Activated naive CD8-positive, alpha-beta T cell (primary cell): ENCODE results near the gene TMED6.

Experiments used
- H3K27ac Mint-ChIP-seq: one replicate; pipeline ENCODE4 v1.8.0; 2021; ENCODE audit warnings: mixed read lengths
- H3K27me3 Mint-ChIP-seq: one replicate; pipeline ENCODE4 v1.8.0; 2021; ENCODE audit warnings: mixed read lengths
- H3K36me3 Mint-ChIP-seq: one replicate; pipeline ENCODE4 v1.8.0; 2021; ENCODE audit warnings: mixed read lengths
- H3K4me1 Mint-ChIP-seq: one replicate; pipeline ENCODE4 v1.8.0; 2021; ENCODE audit warnings: low read depth, mixed read lengths
- H3K4me3 Mint-ChIP-seq: one replicate; pipeline ENCODE4 v1.8.0; 2021; ENCODE audit warnings: mild to moderate bottlenecking, mixed read lengths
- H3K9me3 Mint-ChIP-seq: one replicate; pipeline ENCODE4 v1.8.0; 2021; ENCODE audit warnings: low read depth, mixed read lengths

TMED6 gene

GRCh38 chr16:69339289-69340094 is 12.1 kb downstream of the TMED6 start, which contains the start of the genes COG8 and NIP7:
TSS of gene COG8 (minus strand) at chr16:69339564. CDS start at chr16:69339552, 12 bp downstream.
TSS of gene NIP7 (plus strand) at chr16:69339772. CDS start at chr16:69339830, 58 bp downstream.
- peak within 1 kb of the TSS; percentile 100 for H3K27ac Mint-ChIP-seq
- H3K27me3 Mint-ChIP-seq = no peaks in the 10 kb centered on the region
- no peaks in the 10 kb centered on the region for H3K9me3 Mint-ChIP-seq
- H3K36me3 Mint-ChIP-seq = peaks cover 19% of the 10 kb centered on the region
- peak within 1 kb of the TSS; percentile 100 for H3K4me3 Mint-ChIP-seq
- peaks cover 49% of the 10 kb centered on the region for H3K4me1 Mint-ChIP-seq

DNA sequence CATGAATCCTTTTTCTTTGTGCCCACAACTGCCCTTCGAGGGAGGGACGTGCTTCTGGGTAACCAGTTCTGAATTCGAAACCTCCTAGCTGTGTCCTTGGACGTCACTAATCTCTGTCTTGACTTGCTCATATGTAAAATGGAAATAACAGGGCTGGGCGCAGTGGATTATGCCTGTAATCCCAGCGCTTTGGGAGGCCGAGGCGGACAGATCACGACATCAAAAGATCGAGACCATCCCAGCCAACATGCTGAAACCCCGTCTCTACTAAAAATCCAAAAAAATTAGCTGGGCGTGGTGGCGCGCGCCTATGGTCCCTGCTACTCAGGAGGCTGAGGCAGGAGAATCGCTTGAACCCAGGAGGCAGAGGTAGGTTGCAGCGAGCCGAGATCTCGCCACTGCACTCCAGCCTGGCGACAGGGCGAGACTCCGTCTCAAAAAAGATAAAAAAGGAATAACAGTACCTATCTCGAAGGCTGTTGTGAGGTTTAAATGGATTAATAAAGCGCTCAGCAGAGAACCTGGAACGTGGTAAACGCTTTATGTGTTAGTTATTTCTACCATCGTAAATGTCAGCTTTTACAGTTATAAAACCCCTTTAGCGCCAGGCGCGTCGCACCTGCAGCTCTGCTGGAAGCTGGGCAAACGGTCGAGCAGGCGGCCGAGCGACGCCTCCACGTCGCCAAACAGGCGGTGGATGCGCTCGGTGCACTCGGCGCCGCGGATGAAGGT is 12.9 kb downstream of the TMED6 start:
- H3K27ac Mint-ChIP-seq = peak overlapping the region; percentile 86
- no peaks in the 10 kb centered on the region for H3K27me3 Mint-ChIP-seq
- peaks cover 23% of the 10 kb centered on the region for H3K36me3 Mint-ChIP-seq
- peak overlapping the region; percentile 100 for H3K4me3 Mint-ChIP-seq
- peaks cover 54% of the 10 kb centered on the region for H3K4me1 Mint-ChIP-seq
- H3K9me3 Mint-ChIP-seq = no peaks in the 10 kb centered on the region

DNA sequence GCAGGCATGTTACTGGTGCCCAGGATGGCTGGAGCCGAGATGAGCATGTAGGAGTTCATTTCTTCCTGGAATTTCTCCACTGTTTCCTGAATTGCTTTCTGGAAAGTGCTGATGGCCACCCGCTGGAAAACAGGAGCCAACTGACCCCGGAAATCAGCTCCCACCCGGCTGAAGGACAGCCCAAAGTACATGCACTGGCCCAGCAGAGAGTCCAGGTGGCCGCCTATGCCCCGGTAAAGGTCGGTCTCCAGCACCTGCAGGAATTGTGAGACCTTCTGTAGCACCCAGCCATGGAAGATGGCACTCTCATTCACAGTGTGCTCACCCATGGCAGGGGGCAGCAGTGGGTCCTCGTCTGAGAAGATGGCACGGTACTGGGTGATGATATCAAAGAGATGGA is 16.9 kb downstream of the TMED6 start:
- no peaks in the 10 kb centered on the region for H3K9me3 Mint-ChIP-seq
- no peak overlapping the region for H3K4me3 Mint-ChIP-seq
- peaks cover 11% of the 10 kb centered on the region for H3K36me3 Mint-ChIP-seq
- no peak overlapping the region for H3K27ac Mint-ChIP-seq
- peaks cover 40% of the 10 kb centered on the region for H3K4me1 Mint-ChIP-seq
- H3K27me3 Mint-ChIP-seq = no peaks in the 10 kb centered on the region

DNA sequence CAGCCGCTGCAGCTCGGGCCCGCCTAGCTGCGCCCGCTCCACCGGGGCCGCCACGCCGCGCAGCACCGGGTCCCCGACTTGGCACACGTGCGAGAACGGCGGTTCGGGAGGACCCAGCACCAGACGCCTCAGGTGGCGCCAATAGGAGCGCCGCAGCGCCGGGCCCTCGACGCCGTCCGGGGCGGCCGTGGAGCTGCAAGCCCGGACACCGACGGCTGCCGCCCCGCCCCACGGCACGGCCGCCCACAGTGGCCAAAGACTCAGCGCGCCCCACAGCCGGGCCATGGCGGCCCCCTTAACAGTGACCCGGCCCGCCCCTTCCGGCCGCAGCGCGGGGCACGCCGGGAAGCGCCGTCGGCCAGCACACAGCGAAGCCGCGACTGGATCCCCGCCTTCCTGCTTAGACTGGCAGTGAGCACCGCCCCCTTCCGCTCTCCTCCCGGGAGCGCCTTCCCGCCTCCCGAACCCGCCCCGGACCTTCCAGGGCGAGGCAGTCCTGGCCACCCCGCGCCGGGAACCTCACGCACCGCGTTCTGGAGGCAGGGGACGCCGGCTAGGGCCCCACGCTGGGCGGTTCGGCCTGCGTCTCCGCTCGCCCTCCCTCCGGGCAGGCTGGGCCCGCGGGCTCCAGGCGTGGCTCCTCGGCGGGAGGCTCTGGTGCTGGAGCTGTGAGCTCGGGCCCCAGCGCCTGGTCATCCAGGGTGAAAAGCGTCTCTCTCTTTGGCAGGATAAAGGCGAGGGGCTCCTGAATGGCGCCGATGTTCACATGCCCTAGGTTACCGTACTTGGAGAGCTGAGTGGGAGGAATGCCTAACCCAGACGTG is 21.1 kb downstream of the TMED6 start, which contains the start of gene PDF:
Gene PDF, minus strand, starts transcription at position 303 of the 824 bp plus-strand sequence. Its CDS starts 18 bp downstream, at position 285.
- Mint-ChIP-seq H3K4me3 (peak within 1 kb of the TSS; percentile 87), H3K36me3 (peaks cover 12% of the 10 kb centered on the region), H3K9me3 (no peaks in the 10 kb centered on the region), H3K27ac (peak within 1 kb of the TSS; percentile 72), H3K4me1 (peaks cover 48% of the 10 kb centered on the region), H3K27me3 (no peaks in the 10 kb centered on the region)

DNA sequence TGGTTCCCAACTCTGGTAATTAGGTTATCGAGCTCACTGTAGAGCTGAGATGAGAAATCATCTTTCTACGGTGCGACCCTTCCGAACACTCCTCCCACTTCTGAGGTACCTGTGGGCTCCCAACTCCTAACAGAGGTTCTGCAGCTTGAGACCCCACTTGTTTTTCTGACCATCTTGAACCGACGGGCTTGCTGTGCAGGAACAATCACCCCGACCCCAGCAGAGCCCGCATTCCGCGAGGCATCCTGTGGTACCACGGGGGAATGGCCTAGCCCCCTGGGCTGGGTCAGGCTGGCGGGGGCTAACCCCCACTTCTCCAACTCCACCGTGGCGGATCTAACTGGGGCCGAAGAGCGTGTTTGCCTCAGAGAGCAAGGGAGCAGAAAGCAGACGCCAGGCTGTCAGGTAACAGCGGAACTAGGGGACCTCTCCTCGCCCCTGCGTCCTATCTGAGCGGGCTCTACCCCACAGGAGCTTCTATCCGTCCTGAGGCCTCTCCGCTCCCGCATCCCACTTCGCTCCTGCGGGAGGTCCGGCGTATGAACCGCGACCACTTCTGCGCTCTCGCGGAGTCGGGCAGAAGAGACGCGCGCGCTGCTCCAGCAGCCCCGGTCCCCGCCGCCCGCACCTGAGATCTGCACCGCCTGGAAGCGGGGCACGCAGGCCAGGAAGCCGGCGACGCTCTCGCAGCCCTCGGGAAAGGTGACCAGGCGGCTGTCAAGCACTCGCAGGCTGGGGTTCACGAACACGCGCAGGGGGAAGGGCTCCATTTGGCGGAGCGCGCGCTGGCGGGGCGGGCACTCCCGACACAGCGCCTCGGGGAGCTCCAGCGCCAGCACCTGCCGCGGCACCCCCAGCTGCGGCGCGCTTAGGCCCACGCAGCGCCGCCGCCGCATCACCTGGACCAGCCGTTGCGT is 22.0 kb downstream of the TMED6 start:
- Mint-ChIP-seq H3K36me3 (peaks cover 12% of the 10 kb centered on the region), H3K4me1 (peaks cover 50% of the 10 kb centered on the region), H3K4me3 (peak overlapping the region; percentile 87), H3K27ac (peak overlapping the region; percentile 61), H3K9me3 (no peaks in the 10 kb centered on the region), H3K27me3 (no peaks in the 10 kb centered on the region)

- peak overlapping the region; percentile 61 for H3K27ac Mint-ChIP-seq
- peaks cover 8% of the 10 kb centered on the region for H3K36me3 Mint-ChIP-seq
- peaks cover 46% of the 10 kb centered on the region for H3K4me1 Mint-ChIP-seq
- H3K27me3 Mint-ChIP-seq = no peaks in the 10 kb centered on the region
- H3K9me3 Mint-ChIP-seq = no peaks in the 10 kb centered on the region
- peak overlapping the region; percentile 87 for H3K4me3 Mint-ChIP-seq
Measured at GRCh38 chr16:69328854-69329316, 22.7 kb downstream of the TMED6 start.

GRCh38 chr16:69327585-69328310 is 23.8 kb downstream of the TMED6 start:
- H3K27me3 Mint-ChIP-seq = no peaks in the 10 kb centered on the region
- H3K36me3 Mint-ChIP-seq = peaks cover 8% of the 10 kb centered on the region
- H3K4me3 Mint-ChIP-seq = peak overlapping the region; percentile 87
- H3K9me3 Mint-ChIP-seq = no peaks in the 10 kb centered on the region
- H3K27ac Mint-ChIP-seq = no peak overlapping the region
- peaks cover 44% of the 10 kb centered on the region for H3K4me1 Mint-ChIP-seq

DNA sequence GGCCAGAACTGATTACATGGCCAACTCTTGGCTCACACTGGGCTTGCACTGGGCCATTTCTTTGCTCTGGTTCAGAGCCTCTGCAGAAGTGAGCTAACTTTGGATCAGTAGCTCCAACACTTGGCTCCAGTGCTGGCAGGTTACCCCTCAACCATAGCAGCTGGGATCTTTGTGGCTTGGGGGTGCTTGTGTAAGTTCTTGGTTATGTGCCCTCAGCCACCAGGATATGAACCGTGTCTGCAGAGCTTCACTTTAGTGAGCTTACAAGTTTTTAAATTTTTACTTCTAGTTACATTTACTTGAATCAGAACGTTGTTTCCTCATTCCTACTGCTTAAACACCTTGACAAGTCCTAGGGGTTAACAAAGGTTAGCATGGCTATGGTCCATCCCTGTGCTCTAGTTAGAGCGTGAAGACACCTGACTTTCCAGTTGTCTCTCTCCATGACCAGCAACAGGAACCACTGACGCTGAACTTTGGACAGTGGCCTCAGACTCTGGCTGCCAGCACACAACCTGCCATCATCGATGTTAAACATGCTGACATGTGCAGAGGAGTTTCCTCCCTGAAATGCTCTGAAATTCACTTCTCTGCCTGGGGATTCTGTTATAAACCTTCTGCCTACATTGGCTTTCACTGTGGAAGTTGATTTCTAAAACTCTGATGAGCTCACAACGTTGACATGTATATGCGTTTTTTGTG is 25.3 kb downstream of the TMED6 start:
- Mint-ChIP-seq H3K4me1 (peaks cover 45% of the 10 kb centered on the region), H3K27ac (peak overlapping the region; percentile 77), H3K4me3 (peak overlapping the region; percentile 74), H3K27me3 (no peaks in the 10 kb centered on the region), H3K9me3 (no peaks in the 10 kb centered on the region), H3K36me3 (peaks cover 8% of the 10 kb centered on the region)

DNA sequence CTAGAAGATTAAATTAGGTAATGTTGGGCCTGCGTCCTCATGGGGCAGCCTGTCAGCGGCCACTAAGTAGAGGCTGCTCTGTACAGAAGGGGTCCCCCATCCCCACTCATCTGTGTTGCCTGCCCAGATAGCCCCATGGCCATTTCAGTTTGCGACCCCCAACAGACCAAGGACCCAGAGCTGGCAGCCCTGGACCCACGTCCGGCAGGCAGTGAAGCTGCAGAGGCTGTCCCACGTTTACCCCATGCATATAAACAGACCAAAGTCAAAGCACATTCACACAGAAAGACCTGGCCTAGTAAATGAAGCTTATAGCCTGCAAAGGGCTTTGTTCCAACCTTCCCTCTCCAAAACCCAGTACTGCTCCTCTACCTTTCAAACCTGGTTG is 25.8 kb downstream of the TMED6 start:
- peak overlapping the region; percentile 74 for H3K4me3 Mint-ChIP-seq
- H3K27me3 Mint-ChIP-seq = no peaks in the 10 kb centered on the region
- peak overlapping the region; percentile 46 for H3K27ac Mint-ChIP-seq
- peaks cover 45% of the 10 kb centered on the region for H3K4me1 Mint-ChIP-seq
- H3K9me3 Mint-ChIP-seq = no peaks in the 10 kb centered on the region
- H3K36me3 Mint-ChIP-seq = peaks cover 8% of the 10 kb centered on the region

GRCh38 chr16:69324585-69325253 is 26.9 kb downstream of the TMED6 start:
- Mint-ChIP-seq H3K4me1 (peaks cover 45% of the 10 kb centered on the region), H3K27me3 (no peaks in the 10 kb centered on the region), H3K9me3 (no peaks in the 10 kb centered on the region), H3K4me3 (no peak overlapping the region), H3K36me3 (peaks cover 8% of the 10 kb centered on the region), H3K27ac (peak overlapping the region; percentile 22)

- H3K27ac Mint-ChIP-seq = no peak overlapping the region
- peaks cover 40% of the 10 kb centered on the region for H3K4me1 Mint-ChIP-seq
- no peaks in the 10 kb centered on the region for H3K9me3 Mint-ChIP-seq
- no peaks in the 10 kb centered on the region for H3K27me3 Mint-ChIP-seq
- peaks cover 6% of the 10 kb centered on the region for H3K36me3 Mint-ChIP-seq
- H3K4me3 Mint-ChIP-seq = no peak overlapping the region
Measured at GRCh38 chr16:69324013-69324531, 27.5 kb downstream of the TMED6 start.

GRCh38 chr16:69323415-69323814 is 28.2 kb downstream of the TMED6 start:
- no peaks in the 10 kb centered on the region for H3K9me3 Mint-ChIP-seq
- H3K27me3 Mint-ChIP-seq = no peaks in the 10 kb centered on the region
- H3K36me3 Mint-ChIP-seq = peaks cover 4% of the 10 kb centered on the region
- H3K4me1 Mint-ChIP-seq = peaks cover 34% of the 10 kb centered on the region
- peak overlapping the region; percentile 64 for H3K27ac Mint-ChIP-seq
- no peak overlapping the region for H3K4me3 Mint-ChIP-seq
